Measurements from ENCODE around the gene SMCO2. TPM values are rescaled to one million over a fixed set of nuclear protein-coding genes. Genes with fewer than 3 reads are reported as not detected.

The SMCO2 gene
- total RNA-seq, 6 experiments from 2014 or later, result not detected

DNA sequence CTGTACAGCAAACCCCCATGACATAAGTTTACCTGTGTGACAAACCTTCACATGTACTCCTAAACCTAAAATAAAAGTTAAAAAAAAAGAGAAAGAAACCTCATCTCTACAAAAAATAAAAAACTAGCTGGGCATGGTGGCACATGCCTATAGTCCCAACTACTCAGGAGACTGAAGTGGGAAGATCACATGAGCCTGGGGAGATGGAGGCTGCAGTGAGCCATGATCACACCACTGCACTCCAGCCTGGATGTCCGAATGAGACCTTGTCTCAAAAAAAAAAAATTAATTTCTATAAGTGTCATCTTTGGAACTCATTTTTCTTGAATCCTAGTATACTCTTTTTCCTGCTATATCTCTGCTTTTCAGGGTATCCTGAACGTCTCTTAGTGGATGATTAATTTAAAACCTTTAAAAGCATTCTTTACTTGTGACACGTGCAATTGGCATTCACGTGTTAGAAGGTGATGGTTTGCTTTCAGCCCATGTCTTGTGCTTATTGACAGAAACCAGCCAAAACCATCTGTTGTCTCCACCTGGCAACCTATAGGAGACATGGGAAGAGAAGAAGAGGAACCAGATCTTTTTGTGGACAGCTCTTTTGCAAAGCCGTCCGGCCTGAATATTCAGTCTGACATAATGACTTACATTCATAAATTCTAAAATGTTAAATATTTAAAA lies 46.9 kb downstream of the SMCO2 start:
- no peaks in the 10 kb centered on the region for H3K9me3 Mint-ChIP-seq
- H3K27ac Mint-ChIP-seq, result no peak overlapping the region
- peaks cover 1% of the 10 kb centered on the region; the same call in 1 of the 2 replicates for H3K27me3 Mint-ChIP-seq (ENCODE audit: insufficient read depth)
- no peak overlapping the region for H3K4me3 Mint-ChIP-seq
- peaks cover 7% of the 10 kb centered on the region for H3K36me3 Mint-ChIP-seq (ENCODE audit: low read depth)
- H3K4me1 Mint-ChIP-seq (ENCODE audit: low read depth), result peaks cover 13% of the 10 kb centered on the region
- TF ChIP-seq, protein P1, sequence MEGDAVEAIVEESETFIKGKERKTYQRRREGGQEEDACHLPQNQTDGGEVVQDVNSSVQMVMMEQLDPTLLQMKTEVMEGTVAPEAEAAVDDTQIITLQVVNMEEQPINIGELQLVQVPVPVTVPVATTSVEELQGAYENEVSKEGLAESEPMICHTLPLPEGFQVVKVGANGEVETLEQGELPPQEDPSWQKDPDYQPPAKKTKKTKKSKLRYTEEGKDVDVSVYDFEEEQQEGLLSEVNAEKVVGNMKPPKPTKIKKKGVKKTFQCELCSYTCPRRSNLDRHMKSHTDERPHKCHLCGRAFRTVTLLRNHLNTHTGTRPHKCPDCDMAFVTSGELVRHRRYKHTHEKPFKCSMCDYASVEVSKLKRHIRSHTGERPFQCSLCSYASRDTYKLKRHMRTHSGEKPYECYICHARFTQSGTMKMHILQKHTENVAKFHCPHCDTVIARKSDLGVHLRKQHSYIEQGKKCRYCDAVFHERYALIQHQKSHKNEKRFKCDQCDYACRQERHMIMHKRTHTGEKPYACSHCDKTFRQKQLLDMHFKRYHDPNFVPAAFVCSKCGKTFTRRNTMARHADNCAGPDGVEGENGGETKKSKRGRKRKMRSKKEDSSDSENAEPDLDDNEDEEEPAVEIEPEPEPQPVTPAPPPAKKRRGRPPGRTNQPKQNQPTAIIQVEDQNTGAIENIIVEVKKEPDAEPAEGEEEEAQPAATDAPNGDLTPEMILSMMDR (IDR thresholded peaks at IDR 0.05), result no peak
- DNase-seq, result peak; percentile 10

DNA sequence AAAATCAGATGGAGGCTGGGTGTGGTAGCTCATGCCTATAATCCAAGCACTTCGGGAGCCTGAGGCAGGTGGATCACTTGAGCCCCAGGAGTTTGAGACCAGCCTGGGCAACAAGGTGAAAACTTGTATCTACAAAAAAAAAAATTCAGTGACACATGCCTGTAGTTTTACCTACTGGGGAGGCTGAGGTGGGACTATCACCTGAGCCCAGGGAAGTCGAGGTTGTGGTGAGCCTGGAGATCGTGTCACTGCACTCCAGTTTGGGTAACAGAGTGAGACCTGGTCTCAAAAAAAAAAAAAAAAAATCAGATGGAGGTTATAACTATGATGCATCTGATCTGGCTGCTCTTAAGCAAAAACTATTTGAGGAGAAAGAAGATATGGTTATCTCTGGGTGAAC lies 50.9 kb downstream of the SMCO2 start:
- H3K36me3 Mint-ChIP-seq (ENCODE audit: low read depth), result no peaks in the 10 kb centered on the region
- TF ChIP-seq, protein P1 (IDR thresholded peaks at IDR 0.05), result no peak
- H3K27me3 Mint-ChIP-seq (ENCODE audit: insufficient read depth), result peaks cover 1% of the 10 kb centered on the region; the same call in 1 of the 2 replicates
- no peak overlapping the region for H3K27ac Mint-ChIP-seq
- no peak for DNase-seq
- peaks cover 13% of the 10 kb centered on the region for H3K4me1 Mint-ChIP-seq (ENCODE audit: low read depth)
- H3K4me3 Mint-ChIP-seq, result no peak overlapping the region
- no peaks in the 10 kb centered on the region for H3K9me3 Mint-ChIP-seq

DNA sequence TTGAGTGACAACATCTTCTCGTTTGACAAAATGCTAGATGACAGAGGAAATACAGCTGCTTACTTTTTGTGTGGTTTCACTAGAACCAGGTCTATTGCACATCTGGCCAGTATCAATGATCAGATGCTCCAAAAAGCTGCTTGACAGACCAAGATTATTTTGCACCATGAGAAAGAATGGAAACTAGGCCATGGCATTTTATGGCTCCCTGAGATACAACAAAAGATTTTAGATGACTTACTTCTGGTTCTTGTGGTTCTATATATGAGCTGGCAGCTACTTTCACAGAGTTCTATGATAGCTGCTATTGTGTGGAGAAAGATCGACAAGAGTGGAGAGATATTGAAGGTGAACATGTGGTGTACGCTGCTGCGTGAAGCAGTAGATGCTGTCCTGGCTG lies 51.6 kb downstream of the SMCO2 start:
- Mint-ChIP-seq H3K4me1 (ENCODE audit: low read depth) (peaks cover 8% of the 10 kb centered on the region), H3K4me3 (no peak overlapping the region), H3K36me3 (ENCODE audit: low read depth) (no peaks in the 10 kb centered on the region), H3K9me3 (no peaks in the 10 kb centered on the region), H3K27ac (no peak overlapping the region), H3K27me3 (ENCODE audit: insufficient read depth) (peaks cover 1% of the 10 kb centered on the region; the same call in 1 of the 2 replicates)
- TF ChIP-seq, protein P1 (IDR thresholded peaks at IDR 0.05), result no peak
- DNase-seq, result no peak

DNA sequence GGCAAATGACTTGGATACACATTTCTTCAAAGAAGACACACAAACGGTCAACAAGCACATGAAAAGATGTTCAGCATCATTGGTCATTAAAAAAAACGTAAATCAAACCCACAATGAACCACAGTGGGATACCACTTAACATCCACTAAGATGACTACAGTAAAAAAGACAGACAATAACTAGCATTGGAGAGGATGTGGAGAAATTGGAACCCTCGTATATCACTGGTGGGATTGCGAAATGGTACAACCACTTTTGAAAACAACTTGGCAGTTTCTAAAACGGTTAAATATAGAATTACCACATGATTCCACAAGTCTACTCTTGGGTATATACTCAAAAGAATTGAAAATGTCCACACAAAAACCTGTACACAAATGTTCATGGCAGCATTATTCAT lies 52.2 kb downstream of the SMCO2 start:
- peaks cover 1% of the 10 kb centered on the region; the same call in 1 of the 2 replicates for H3K27me3 Mint-ChIP-seq (ENCODE audit: insufficient read depth)
- DNase-seq, result no peak
- peaks cover 2% of the 10 kb centered on the region; the same call in 1 of the 2 replicates for H3K4me1 Mint-ChIP-seq (ENCODE audit: low read depth)

DNA sequence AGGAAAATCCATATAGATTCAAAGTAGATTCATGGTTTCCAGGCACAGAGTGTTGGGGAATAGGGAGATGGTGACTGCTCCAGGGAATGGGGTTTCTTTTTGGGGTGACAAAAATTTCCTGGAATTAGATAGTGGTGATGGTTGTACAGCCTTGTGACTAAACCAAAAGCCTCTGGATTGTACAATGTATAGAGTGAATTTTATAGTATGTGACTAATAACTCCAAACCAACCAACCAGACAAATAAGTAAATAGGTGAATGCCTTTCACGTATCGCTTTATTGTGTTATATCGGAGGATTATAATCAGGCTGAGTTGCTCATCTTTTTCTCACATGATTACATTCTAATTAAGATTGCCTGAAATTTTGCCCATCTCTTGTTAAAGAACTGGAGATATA lies 52.8 kb downstream of the SMCO2 start:
- no peak overlapping the region for H3K4me3 Mint-ChIP-seq
- no peaks in the 10 kb centered on the region for H3K36me3 Mint-ChIP-seq (ENCODE audit: low read depth)
- H3K4me1 Mint-ChIP-seq (ENCODE audit: low read depth), result peaks cover 4% of the 10 kb centered on the region
- no peak overlapping the region for H3K27ac Mint-ChIP-seq
- H3K9me3 Mint-ChIP-seq, result no peaks in the 10 kb centered on the region
- H3K27me3 Mint-ChIP-seq (ENCODE audit: insufficient read depth), result peaks cover 1% of the 10 kb centered on the region; the same call in 1 of the 2 replicates
- DNase-seq, result no peak
- TF ChIP-seq, protein P1 (IDR thresholded peaks at IDR 0.05), result no peak

More for the DNA sequence above, 52.2 kb downstream of the SMCO2 start:
- TF ChIP-seq, protein P1 (IDR thresholded peaks at IDR 0.05), result no peak
- no peaks in the 10 kb centered on the region for H3K36me3 Mint-ChIP-seq (ENCODE audit: low read depth)
- H3K9me3 Mint-ChIP-seq, result no peaks in the 10 kb centered on the region
- H3K27ac Mint-ChIP-seq, result no peak overlapping the region
- H3K4me3 Mint-ChIP-seq, result no peak overlapping the region

Measured in HFFc6 (cell line).